GM18502 (cell line): ENCODE data around the gene ARL4A.
"Not testable (repeated sequence)": the region's sequence is repeated elsewhere in the genome, so short reads cannot be mapped to it uniquely, and the experiment has no call there.

Source experiments
- ATAC-seq: cut with Tn5 transposase; IDR thresholded peaks from one replicate; pipeline ENCODE4 v1.9.1; 2021; ENCODE audit warnings: mild to moderate bottlenecking; ENCODE audit not compliant: unreplicated experiment, poor library complexity

Gene ARL4A

DNA sequence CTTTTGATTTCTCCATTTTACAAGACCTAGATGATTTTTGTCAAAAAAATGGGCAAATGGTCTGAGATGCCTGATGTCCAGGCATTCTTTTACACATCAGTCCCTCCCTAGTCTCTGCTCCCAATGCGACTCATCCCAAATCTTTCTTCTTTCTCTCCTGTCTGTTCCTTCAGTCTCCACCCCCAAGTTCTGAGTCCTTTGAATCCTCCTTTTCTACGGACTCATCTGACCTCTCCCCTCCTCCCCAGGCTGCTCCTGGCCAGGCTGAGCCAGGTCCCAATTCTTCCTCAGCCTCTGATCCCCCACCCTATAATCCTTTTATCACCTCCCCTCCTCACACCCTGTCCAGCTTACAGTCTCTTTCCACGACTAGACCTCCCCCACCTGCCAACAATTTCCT, 26.4 kb upstream of the ARL4A start:
- not testable (repeated sequence) for ATAC-seq

DNA sequence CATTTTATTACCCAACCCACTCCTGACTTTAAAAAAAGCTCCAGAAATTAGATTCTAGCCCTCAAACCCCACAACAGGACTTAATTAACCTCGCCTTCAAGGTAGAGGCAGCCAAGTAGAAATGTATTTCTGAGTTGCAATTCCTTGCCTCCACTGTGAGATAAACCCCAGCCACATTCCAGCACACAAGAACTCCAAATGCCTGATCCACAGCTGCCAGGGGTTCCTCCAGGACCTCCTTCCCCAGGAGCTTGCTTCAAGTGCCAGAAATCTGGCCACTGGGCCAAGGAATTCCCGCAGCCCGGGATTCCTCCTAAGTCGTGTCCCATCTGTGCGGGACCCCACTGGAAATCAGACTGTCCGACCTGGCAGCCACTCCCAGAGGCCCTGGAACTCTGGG, 25.9 kb upstream of the ARL4A start:
- no peak for ATAC-seq

DNA sequence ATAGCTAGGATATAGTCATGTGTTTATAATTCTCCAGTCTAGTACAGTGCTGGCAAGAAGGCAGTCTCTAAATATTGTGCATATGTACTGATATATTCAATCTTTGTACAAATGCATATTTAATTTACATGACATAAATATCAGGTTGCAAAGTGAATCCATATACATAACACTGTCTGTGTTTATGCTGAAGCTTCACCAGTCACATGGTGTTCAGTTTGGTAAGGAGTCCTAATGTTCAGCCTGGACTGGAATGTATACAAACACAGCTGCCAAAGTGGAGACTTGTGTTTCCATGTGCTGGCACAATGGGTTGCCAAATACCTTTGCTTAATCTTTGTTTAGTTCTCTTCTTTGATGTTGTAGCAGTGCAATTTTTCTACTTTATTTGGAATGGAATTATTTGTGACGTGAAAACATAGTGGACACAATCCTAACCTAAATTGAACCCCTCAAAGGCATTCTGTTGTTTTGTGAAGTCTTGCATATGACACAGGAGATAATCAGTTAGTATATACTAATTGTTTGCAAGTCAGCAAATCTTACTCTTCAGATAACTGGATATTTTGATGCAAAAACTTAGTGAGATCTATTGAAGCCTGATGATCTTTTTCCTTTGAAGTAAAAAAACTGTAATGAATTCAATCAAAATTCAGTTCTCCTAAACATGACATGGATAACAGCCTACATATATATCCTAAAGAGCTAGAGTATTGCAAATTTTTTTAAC, 17.3 kb upstream of the ARL4A start:
- ATAC-seq = no peak

DNA sequence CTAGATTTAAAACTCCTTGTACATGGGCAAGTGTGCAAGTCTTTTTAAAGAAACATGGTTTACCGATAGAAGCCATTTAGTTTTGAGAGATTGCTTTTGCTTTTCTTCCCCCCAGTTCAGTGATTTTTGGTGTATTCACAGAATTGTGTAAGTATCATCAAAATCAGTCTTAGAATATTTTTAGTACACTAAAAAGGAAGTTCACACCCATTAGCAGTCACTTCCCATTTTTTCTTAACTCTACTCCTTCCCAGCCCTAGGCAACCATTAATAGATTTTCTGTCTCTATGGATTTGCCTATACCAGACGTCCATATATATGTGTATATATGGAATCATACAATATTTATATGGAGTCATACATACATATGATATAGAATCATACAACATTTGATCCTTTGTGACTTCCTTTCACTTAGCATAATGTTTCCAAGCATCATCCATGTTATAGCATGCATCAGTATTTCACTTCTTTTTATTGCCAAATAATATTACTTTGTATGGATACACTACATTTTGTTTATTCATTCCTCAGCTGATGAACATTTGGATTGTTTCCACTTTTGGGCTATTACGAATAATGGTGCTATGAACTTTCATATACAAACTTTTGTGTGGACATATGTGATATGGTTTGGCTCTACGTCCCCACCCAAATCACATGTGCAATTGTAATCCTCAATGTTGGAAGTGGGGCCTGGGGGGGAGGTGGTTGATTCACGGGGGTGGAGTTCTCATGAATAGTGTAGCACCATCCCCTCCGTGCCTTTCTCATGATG, 16.5 kb upstream of the ARL4A start:
- no peak for ATAC-seq

DNA sequence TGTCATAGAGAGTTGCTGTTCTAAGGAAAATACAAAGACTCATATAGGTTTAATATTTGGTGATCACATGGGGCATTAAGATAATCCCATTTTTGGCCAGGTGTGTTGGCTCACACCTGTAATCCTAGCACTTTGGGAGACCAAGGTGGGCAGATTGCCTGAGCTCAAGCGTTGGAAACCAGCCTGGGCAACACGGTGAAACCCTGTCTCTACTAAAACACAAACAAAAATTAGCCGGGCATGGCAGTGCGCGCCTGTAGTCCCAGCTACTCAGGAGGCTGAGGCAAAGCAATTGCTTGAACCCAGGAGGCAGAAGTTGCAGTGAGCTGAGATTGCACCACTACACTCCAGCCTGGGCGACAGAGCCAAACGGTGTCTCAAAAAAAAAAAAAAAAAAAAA, 14.0 kb upstream of the ARL4A start:
- ATAC-seq = not testable (repeated sequence)

DNA sequence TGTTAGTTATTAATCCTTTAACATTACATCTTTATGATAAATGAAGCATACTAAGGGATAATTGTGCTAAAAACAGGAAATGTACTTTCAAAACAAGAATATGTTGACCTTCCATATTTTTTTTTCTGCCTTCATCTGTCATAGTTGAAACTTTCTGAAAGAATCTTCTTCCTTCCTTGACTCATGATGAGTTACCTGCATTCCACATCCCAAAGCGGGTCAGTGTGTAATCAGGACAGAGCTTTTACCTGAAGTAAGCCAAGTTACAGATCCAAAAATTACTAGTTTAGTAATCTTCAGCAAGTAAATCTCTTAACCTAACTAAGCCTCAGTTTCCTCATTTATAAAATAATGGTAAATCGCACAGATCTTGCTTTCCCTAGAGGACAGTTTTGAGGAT, 13.4 kb upstream of the ARL4A start:
- no peak for ATAC-seq

DNA sequence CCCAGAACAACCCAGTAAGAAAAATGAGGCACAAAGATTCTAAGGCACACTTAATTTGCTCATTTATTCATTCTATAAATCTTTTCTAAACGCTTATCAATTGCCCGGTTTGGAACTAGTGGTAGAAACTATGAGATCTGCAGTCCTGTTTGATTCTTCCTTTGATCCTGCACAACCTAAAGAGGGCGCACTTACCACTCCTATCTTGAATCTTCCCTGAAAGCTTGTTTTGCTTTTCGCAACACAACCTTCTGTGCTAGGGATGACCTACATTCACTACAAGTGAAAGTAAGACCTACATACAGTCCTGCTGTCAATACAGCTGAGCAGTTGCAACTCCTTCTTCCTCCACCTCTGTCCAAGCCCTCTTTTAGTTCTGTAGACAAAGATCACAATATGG, 12.6 kb upstream of the ARL4A start:
- ATAC-seq = peak; percentile 65

DNA sequence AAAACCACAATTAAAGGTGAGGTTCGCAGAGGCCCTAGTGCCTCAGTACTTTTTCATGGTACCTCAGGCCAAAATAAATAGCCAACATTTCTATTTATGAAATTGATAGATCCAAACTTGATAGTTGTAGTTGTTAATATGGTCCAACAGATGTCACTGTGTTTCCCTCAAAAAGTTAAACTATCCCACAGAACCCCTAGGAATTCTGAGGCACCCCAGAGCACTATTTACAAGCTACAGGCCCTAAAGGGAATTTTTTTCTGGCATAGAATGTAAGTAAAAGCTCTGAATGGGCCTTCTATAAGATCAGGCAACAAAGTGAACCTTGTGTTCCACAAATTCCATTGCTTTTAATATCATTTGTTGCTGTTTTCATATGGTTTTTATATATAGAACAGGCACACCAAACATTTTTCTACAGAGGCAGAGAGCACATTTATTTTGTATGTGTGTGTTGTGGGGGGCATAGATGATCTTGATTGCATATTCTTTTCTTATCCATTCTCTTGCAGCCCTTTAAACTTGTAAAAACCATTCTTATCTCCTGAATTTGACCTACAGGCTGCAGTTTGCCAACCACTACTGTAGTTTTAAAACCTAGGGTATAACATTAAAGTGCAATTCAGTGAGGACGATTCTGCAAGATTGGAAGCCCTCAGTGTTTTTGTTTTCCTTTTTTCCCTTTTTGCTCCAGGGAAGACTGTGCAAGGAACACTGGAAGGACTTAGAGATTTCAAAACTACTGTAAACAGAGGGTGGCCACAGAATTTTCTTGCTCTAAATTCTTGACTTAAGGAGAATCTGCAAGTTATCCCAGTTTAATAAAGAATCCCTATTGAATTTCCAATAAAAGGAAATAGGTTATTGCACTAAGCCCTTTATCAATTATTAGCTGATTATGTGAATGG, 3.5 kb upstream of the ARL4A start:
- no peak for ATAC-seq

DNA sequence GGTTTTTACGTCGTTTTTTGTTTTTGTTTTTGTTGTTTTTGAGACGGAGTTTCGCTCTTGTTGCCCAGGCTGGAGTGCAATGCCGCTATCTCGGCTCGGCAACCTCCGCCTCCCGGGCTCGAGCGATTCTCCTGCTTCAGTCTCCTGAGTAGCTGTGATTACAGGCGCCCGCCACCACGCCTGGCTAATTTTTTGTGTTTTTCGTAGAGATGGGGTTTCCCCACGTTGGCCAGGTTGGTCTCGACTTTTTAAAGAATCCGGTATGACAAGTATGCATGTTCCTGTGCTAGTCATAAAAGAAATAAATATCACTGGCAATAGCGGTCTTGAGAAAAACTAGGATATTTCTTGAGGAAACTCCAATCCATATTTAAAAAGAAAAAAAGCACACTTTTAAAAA, 2.7 kb upstream of the ARL4A start:
- no peak for ATAC-seq

DNA sequence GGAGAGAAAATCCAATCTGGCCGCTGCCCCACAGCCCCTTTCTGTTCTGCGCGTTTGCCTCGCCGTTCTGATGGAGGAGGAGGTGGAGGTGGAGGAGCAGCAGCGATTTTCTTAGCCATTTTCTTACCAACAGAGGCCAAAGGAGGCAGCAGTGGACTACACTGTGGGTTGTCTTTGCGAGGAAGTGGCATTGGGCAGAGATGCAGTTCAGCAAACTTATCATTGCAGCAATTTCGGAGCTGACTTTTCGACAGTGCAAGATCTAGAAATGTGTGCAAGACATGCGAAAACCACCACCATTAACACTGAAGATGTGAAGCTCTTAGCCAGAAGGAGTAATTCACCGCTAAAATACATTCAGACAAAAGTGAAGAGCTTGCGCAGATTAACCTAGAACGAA, 1.9 kb upstream of the ARL4A start:
- ATAC-seq = no peak

DNA sequence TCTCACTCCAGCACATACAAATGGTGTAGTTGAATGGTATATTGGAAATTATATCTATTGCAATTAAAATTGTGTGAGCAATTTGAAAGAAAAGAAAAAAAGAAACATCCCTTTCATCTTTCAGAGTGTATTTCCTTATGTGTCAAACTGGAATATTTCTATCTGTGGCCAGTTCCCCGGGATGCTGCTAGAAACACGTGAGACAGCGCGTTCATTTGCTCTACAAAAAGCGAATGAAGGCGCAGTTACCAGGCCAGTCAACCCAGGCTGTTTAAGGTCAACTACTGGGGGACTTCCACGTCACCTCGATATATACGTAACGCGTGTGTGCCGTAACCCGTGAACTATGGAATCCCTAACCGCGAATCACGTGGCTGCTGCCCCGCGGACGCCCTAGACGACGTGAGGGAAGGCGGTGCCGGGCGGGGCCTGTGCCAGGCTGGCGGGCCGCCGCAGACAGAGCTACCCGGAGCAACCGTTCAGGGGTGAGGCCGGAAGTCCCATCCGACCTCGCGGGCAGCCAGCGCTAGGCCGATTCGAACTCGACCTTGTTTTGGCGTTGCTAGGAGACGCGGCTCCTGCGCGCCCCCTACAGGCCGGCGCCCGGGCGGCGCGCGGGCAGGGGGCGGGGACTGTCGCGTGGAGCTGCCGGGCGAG, 1.1 kb upstream of the ARL4A start:
- peak; percentile 84 for ATAC-seq

DNA sequence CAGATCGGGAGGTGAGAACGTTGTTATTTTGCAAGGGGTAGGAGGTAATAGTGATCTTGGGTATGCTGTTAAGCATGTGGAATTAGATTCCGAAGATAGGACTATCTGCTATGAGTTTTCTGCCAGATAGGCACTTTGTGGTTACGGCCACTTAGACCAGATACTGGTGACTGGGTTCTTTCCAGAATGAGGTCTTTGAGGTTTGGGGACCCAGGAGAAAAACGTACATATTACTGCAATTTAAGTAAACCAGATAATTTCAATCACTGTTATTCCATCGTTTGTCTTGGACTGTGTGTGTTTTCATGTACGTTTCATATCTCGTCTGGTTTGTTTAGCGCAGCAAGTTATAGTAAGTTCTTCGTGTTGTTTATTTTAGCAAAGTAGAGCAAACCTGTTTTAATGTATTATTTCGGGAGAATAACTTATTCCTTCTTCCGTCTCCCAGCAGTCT, 312 bp downstream of the ARL4A start:
- peak; percentile 8 for ATAC-seq

DNA sequence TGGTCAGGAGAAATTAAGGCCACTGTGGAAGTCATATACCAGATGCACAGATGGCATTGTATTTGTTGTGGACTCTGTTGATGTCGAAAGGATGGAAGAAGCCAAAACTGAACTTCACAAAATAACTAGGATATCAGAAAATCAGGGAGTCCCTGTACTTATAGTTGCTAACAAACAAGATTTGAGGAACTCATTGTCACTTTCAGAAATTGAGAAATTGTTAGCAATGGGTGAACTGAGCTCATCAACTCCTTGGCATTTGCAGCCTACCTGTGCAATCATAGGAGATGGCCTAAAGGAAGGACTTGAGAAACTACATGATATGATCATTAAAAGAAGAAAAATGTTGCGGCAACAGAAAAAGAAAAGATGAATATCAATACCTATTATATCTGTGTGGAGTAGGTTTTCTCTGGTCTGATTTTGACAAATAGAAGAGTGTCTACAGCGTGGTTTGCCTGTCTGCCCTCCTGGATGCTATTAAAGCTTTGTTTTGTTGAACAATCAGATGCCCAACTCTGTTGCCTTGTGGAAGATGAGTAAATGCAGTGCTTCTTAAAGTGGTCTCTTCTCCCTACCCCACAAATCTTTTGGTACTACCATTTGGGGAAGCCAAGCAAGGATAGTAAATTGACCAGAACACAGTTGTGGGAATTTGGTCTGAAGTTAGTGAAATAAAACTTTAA, 1.2 kb downstream of the ARL4A start:
- ATAC-seq = not testable (repeated sequence)

DNA sequence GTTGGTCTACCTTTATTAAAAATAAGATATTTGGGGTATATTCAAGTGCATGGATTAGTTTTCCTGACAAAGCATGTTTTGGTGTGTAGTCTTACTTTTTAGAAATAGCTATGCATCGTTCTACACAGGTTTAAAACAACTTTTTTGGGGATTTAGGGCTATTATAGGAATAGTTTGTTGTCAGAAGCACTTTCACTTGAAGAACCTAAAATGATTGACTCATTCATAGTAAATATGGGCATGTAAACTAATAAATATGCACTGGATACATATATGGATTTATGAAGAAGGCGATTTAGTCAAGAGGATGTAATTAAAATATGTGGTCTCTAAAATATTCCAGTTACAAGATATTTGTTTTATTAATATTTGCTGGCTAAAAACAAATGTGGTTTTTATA, 2.0 kb downstream of the ARL4A start:
- no peak for ATAC-seq

DNA sequence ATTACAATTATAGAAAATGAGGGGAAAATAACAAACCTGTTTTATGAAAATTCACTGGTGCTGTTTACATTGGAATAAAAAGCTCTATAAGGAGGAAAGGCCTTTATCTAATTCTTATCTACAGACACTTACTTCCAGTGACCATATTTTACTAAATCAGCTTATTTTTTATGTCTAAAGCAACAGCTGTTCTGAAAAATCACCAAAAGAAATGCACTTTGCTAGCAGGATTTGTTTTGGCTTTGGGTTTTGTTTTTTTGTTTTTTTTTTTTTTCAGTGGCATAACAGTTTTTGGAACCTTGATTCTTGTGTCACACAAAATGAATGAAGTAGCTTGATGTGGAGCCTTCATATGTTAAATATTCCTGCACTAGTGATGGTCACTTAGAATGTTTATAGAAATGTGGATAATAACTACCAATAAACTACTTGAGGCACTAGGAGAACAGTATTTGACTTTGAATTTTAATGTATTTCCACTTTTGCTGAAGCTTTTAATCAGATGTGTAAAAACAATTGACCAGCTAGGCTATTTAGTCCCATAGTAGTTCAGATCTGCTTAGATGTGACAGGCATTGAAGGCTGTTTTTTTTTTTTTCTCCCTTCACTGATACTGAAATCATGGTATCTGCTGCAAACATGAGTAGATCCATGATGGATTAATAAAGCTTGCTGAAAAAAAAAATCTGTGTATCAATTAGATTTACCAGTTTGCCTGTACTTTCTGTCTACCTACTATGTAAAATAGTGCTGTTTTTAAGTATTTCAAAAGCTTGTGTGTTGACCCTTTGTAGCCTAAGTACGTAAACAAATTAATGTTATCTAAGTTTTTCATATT, 2.8 kb downstream of the ARL4A start:
- ATAC-seq = no peak

DNA sequence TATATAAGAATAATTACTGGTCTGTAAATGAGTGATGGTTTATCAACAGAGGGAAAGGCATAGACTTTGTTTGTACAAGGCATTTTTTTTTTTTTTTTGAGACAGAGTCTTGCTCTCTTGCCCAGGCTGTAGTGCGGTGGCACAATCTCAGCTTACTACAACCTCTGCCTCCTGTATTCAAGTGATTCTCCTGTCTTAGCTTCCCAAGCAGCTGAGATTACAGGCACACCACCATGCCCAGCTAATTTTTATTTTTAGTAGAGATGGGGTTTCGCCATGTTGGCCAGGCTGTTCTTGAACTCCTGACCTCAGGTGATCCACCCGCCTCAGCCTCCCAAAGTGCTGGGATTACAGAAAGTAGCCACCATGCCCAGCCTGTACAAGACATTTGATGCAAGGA, 4.0 kb downstream of the ARL4A start:
- ATAC-seq = not testable (repeated sequence)

DNA sequence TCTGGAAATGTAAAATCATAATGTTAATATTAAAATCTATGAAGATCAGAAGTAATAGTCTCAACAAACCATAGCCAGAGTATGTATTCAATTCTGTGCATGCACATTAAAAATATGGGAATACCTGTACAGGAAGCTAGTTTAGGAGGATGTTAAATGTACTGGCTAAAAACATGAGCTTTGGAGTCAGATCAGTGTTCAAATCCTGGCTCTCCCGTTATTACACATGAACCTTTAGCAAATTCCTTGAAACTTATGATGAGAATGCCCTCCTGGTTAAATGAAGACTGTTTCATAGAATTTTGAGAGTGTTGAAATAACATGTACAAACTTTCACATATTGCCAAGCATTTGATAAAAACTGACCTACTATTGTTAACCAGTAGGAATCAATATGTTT, 4.6 kb downstream of the ARL4A start:
- ATAC-seq = no peak

DNA sequence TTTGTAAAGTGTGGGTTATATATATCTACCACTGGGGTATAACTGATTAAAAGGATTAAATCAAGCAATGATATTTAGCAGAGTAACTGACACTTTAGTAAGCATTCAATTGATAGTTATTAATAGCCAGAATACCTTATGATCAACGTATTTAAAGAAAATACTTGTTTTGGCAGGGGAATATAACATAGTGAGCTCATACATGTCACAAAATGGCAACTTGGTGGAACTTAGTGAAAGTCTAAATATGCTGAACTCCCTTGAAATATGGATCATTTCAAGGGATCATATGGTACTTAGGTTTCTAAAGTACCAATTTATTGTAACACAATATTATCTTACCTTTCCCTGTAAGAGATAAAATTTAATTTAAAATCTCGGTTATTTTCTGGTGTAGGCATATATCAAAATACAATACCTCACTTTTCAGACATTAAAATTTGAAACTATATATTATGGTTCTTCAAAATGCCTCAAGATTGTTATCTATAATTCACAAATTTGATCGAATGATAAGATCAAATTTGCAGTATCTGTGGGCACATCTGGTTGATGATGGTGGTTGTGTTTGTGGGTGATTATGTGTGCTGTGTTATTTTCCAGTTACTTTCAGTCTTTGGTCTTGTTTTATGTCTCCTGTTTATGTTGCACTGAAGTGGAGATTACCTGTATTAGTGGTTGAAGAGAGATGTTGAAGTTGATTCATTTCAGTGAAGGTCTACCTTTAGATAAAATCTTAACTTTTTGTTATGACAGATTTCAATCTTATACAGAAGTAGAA, 5.2 kb downstream of the ARL4A start:
- no peak for ATAC-seq
